Neural progenitor cell (in vitro differentiated cells): Measurements from ENCODE around the gene ZBTB12. TPM values are rescaled to one million over a fixed set of nuclear protein-coding genes. Genes with fewer than 3 reads are reported as not detected.

ENCODE experiments used
- DNase-seq: peaks from one replicate; pipeline ENCODE4 v3.0.0-alpha.2; 2016; ENCODE audit warnings: low spot score
- H2AFZ ChIP-seq: fragments of 200-600 bp; sonication (generic); replicated peaks from 2 replicates; pipeline ENCODE4 v1.6.1; 2016; ENCODE audit warnings: antibody characterized with exemption
- H3F3A ChIP-seq: fragments of 200-600 bp; sonication (generic); 2 replicates; pipeline ENCODE4 v1.6.1; 2016; ENCODE audit warnings: antibody characterized with exemption, low read depth
- H3K27ac ChIP-seq: fragments of 200-600 bp; sonication (generic); 2 replicates; pipeline ENCODE4 v1.5.1; 2016; ENCODE audit warnings: mild to moderate bottlenecking
- H3K27me3 ChIP-seq: fragments of 200-600 bp; sonication (generic); 2 replicates; pipeline ENCODE4 v1.6.1; 2016; ENCODE audit warnings: mild to moderate bottlenecking, moderate library complexity
- H3K36me3 ChIP-seq: fragments of 200-600 bp; sonication (generic); 2 replicates; pipeline ENCODE4 v1.5.1; 2016
- H3K4me1 ChIP-seq: fragments of 200-600 bp; sonication (generic); 2 replicates; pipeline ENCODE4 v1.6.1; 2016; ENCODE audit warnings: mixed run types
- H3K4me2 ChIP-seq: fragments of 200-600 bp; sonication (generic); 2 replicates; pipeline ENCODE4 v1.6.1; 2016
- H3K4me3 ChIP-seq: fragments of 200-600 bp; sonication (generic); 2 replicates; pipeline ENCODE4 v1.5.1; 2016
- H3K79me2 ChIP-seq: fragments of 200-600 bp; sonication (generic); 2 replicates; pipeline ENCODE4 v1.6.1; 2016; ENCODE audit warnings: low read depth
- H3K9ac ChIP-seq: fragments of 200-600 bp; sonication (generic); 2 replicates; pipeline ENCODE4 v1.6.1; 2016
- H3K9me3 ChIP-seq: fragments of 200-600 bp; sonication (generic); 2 replicates; pipeline ENCODE4 v1.5.1; 2016; ENCODE audit warnings: low read depth
- H4K20me1 ChIP-seq: fragments of 200-600 bp; sonication (generic); 2 replicates; pipeline ENCODE4 v1.6.1; 2016; ENCODE audit warnings: low read depth
- H3K27ac Mint-ChIP-seq: 3 replicates; pipeline ENCODE4 v1.8.0; 2021; ENCODE audit warnings: mixed read lengths
- H3K27me3 Mint-ChIP-seq: 2 replicates; pipeline ENCODE4 v1.8.0; 2022; ENCODE audit warnings: low read depth, mild to moderate bottlenecking, inconsistent platforms, moderate library complexity, mixed read lengths; ENCODE audit not compliant: insufficient read depth
- H3K36me3 Mint-ChIP-seq: 3 replicates; pipeline ENCODE4 v1.8.0; 2021; ENCODE audit warnings: mixed read lengths
- H3K4me1 Mint-ChIP-seq: 3 replicates; pipeline ENCODE4 v1.8.0; 2021; ENCODE audit warnings: mixed read lengths
- H3K4me3 Mint-ChIP-seq: 3 replicates; pipeline ENCODE4 v1.8.0; 2021; ENCODE audit warnings: mild to moderate bottlenecking, moderate library complexity, mixed read lengths
- H3K9me3 Mint-ChIP-seq: 3 replicates; pipeline ENCODE4 v1.8.0; 2020; ENCODE audit warnings: mixed read lengths
- CTCF ChIP-seq: fragments of 200-600 bp; sonication (generic); IDR thresholded peaks from 2 replicates; pipeline ENCODE4 v1.5.1; 2017; ENCODE audit warnings: antibody characterized with exemption, mild to moderate bottlenecking
- EZH2 ChIP-seq: fragments of 200-600 bp; sonication (generic); IDR thresholded peaks from 2 replicates; pipeline ENCODE4 v1.6.1; 2017; ENCODE audit warnings: antibody characterized with exemption, mild to moderate bottlenecking, moderate library complexity
- EZH2phosphoT487 ChIP-seq: fragments of 200-600 bp; sonication (generic); IDR thresholded peaks from 2 replicates; pipeline ENCODE4 v1.6.1; 2017; ENCODE audit warnings: antibody characterized with exemption
- total RNA-seq: library from RNA; depleted of rRNA; stranded (reverse); fragments of >200 nt; gene quantifications from 2 replicates; pipeline ENCODE4 v1.2.3, GENCODE V29; 2015; ENCODE audit warnings: low replicate concordance

Gene ZBTB12
- total RNA-seq, 1 donor from 2014 or later = 8.4 TPM

- peaks cover 29% of the 10 kb centered on the region for H3K36me3 Mint-ChIP-seq
- H3K79me2 ChIP-seq = no peaks in the 10 kb centered on the region
These were observed 21.3 kb downstream of the ZBTB12 start for GRCh38 chr6:31880616-31881015.

DNA sequence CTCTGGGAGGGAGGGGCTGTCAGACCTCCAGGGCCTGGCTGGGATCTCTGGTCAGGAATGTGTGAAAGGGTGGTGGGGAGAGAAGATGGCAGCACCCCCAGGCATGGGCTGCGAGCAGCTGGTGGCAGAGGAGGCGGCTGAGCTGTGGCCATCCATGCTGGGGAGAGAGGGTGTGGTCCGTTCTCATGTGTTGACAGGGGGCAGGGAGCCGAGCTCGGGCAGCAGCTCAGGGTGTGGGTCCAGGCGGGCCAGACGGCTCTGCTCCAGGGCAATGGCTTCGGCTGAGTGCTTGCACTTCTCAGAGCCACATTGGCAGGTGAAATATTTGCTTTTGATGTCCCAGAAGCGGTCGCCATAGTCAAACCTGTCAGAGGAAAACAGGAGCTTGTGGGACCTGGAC, 22.0 kb downstream of the ZBTB12 start:
- H3K9me3 ChIP-seq = no peaks in the 10 kb centered on the region
- H3K4me3 Mint-ChIP-seq = no peak overlapping the region
- no peak overlapping the region for H2AFZ ChIP-seq
- no peak overlapping the region for H3K27ac ChIP-seq
- DNase-seq = no peak
- H3F3A ChIP-seq = peaks cover 9% of the 10 kb centered on the region
- H3K27ac Mint-ChIP-seq = no peak overlapping the region
- H3K9ac ChIP-seq = no peak overlapping the region
- no peaks in the 10 kb centered on the region for H3K4me1 Mint-ChIP-seq
- no peaks in the 10 kb centered on the region for H3K36me3 ChIP-seq
- no peak overlapping the region for H3K4me2 ChIP-seq
- no peaks in the 10 kb centered on the region for H3K27me3 ChIP-seq
- H3K4me3 ChIP-seq = no peak overlapping the region
- H3K36me3 Mint-ChIP-seq = peaks cover 27% of the 10 kb centered on the region
- TF ChIP-seq CTCF (no peak), EZH2phosphoT487 (no peak), EZH2 (no peak)
- no peaks in the 10 kb centered on the region for H3K9me3 Mint-ChIP-seq
- H3K79me2 ChIP-seq = no peaks in the 10 kb centered on the region
- H4K20me1 ChIP-seq = no peaks in the 10 kb centered on the region
- peaks cover 3% of the 10 kb centered on the region for H3K27me3 Mint-ChIP-seq
- H3K4me1 ChIP-seq = no peaks in the 10 kb centered on the region

More at GRCh38 chr6:31880616-31881015, 21.3 kb downstream of the ZBTB12 start:
- no peak overlapping the region for H2AFZ ChIP-seq
- no peaks in the 10 kb centered on the region for H3K4me1 Mint-ChIP-seq
- H3K27me3 Mint-ChIP-seq = peaks cover 3% of the 10 kb centered on the region
- H3K4me1 ChIP-seq = no peaks in the 10 kb centered on the region
- no peak for DNase-seq
- H3K27ac Mint-ChIP-seq = no peak overlapping the region
- no peak for TF ChIP-seq EZH2phosphoT487
- no peak for TF ChIP-seq CTCF
- no peak for TF ChIP-seq EZH2
- H3K4me2 ChIP-seq = no peak overlapping the region
- no peak overlapping the region for H3K4me3 ChIP-seq
- no peak overlapping the region for H3K4me3 Mint-ChIP-seq
- H3K9me3 ChIP-seq = no peaks in the 10 kb centered on the region
- H4K20me1 ChIP-seq = no peaks in the 10 kb centered on the region
- no peaks in the 10 kb centered on the region for H3K27me3 ChIP-seq
- no peaks in the 10 kb centered on the region for H3K9me3 Mint-ChIP-seq
- H3K36me3 ChIP-seq = no peaks in the 10 kb centered on the region
- H3K9ac ChIP-seq = no peak overlapping the region
- peaks cover 9% of the 10 kb centered on the region for H3F3A ChIP-seq
- no peak overlapping the region for H3K27ac ChIP-seq

DNA sequence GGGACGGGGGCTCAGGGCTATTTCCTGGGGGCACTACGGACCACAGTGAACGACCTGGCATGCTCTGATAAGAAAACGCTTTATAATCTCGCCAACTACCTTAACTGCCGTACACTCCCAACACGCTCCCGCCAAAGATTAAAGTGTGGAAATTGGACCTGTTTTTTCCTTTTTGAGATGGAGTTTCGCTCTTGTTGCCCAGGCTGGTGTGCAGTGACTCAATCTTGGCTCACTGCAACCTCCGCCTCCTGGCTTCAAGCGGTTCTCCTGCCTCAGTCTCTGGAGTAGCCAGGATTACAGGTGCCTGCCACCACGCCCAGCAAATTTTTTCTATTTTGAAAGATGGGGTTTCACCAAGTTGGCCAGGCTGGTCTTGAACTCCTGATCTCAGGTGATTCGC, 22.7 kb downstream of the ZBTB12 start:
- TF ChIP-seq EZH2phosphoT487 = no peak
- no peak for TF ChIP-seq CTCF
- no peak for TF ChIP-seq EZH2
- no peaks in the 10 kb centered on the region for H3K4me1 Mint-ChIP-seq
- Histone ChIP-seq H3K4me1 (no peaks in the 10 kb centered on the region), H3K9me3 (no peaks in the 10 kb centered on the region), H3K36me3 (no peaks in the 10 kb centered on the region), H3K4me2 (no peak overlapping the region), H3K9ac (no peak overlapping the region), H2AFZ (no peak overlapping the region), H3K79me2 (no peaks in the 10 kb centered on the region), H4K20me1 (no peaks in the 10 kb centered on the region), H3K4me3 (no peak overlapping the region), H3F3A (peaks cover 9% of the 10 kb centered on the region), H3K27me3 (no peaks in the 10 kb centered on the region), H3K27ac (no peak overlapping the region)
- H3K4me3 Mint-ChIP-seq = no peak overlapping the region
- no peak overlapping the region for H3K27ac Mint-ChIP-seq
- peaks cover 5% of the 10 kb centered on the region for H3K27me3 Mint-ChIP-seq
- H3K36me3 Mint-ChIP-seq = peaks cover 25% of the 10 kb centered on the region
- H3K9me3 Mint-ChIP-seq = no peaks in the 10 kb centered on the region
- no peak for DNase-seq
